Chondrocyte (in vitro differentiated cells): ENCODE data around the gene GLE1. TPM values are rescaled to one million over a fixed set of nuclear protein-coding genes. Genes with fewer than 3 reads are reported as not detected.
"Not testable (repeated sequence)": the region's sequence is repeated elsewhere in the genome, so short reads cannot be mapped to it uniquely, and the experiment has no call there.

Experiments
- DNase-seq: peaks from one replicate; pipeline ENCODE4 v3.0.0; 2021; ENCODE audit warnings: mixed read lengths, low spot score
- H3K27ac Mint-ChIP-seq: one replicate; pipeline ENCODE4 v1.8.0; 2021; ENCODE audit warnings: mild to moderate bottlenecking, moderate library complexity, mixed read lengths; ENCODE audit not compliant: unreplicated experiment
- H3K27me3 Mint-ChIP-seq: 2 replicates; pipeline ENCODE4 v1.8.0; 2021; ENCODE audit warnings: low read depth, mixed read lengths
- H3K36me3 Mint-ChIP-seq: 2 replicates; pipeline ENCODE4 v1.8.0; 2021; ENCODE audit warnings: low read depth, mixed read lengths
- H3K4me1 Mint-ChIP-seq: 2 replicates; pipeline ENCODE4 v1.8.0; 2021; ENCODE audit warnings: low read depth, mild to moderate bottlenecking, mixed read lengths
- H3K4me3 Mint-ChIP-seq: one replicate; pipeline ENCODE4 v1.8.0; 2021; ENCODE audit warnings: mild to moderate bottlenecking, moderate library complexity, mixed read lengths; ENCODE audit not compliant: unreplicated experiment
- H3K9me3 Mint-ChIP-seq: 2 replicates; pipeline ENCODE4 v1.8.0; 2021; ENCODE audit warnings: low read depth, mixed read lengths
- CTCF ChIP-seq: fragments of 200-600 bp; sonication (generic); IDR thresholded peaks from 2 replicates; pipeline ENCODE4 v1.5.0; 2021; ENCODE audit warnings: antibody characterized with exemption, mild to moderate bottlenecking, moderate library complexity
- total RNA-seq: library from RNA; stranded (reverse); gene quantifications from 3 replicates; pipeline ENCODE4 v1.2.1, GENCODE V29; 2021

The GLE1 gene
- total RNA-seq, 1 donor from 2014 or later = 12.3 TPM

- no peaks in the 10 kb centered on the region for H3K9me3 Mint-ChIP-seq
- peaks cover 20% of the 10 kb centered on the region for H3K4me1 Mint-ChIP-seq
- TF ChIP-seq CTCF = no peak
- DNase-seq = peak; percentile 11
- H3K4me3 Mint-ChIP-seq = no peak overlapping the region
- peaks cover 25% of the 10 kb centered on the region for H3K36me3 Mint-ChIP-seq
- no peak overlapping the region for H3K27ac Mint-ChIP-seq
- H3K27me3 Mint-ChIP-seq = no peaks in the 10 kb centered on the region
Observed at GRCh38 chr9:128495296-128495695, 9.2 kb upstream of the GLE1 start.

GRCh38 chr9:128495804-128496417 is 8.6 kb upstream of the GLE1 start:
- no peak overlapping the region for H3K27ac Mint-ChIP-seq
- H3K4me1 Mint-ChIP-seq = peaks cover 26% of the 10 kb centered on the region
- H3K36me3 Mint-ChIP-seq = peaks cover 23% of the 10 kb centered on the region
- DNase-seq = peak; percentile 35
- no peaks in the 10 kb centered on the region for H3K27me3 Mint-ChIP-seq
- H3K4me3 Mint-ChIP-seq = no peak overlapping the region
- H3K9me3 Mint-ChIP-seq = no peaks in the 10 kb centered on the region
- TF ChIP-seq CTCF = no peak

- Mint-ChIP-seq H3K36me3 (peaks cover 22% of the 10 kb centered on the region), H3K27me3 (no peaks in the 10 kb centered on the region), H3K9me3 (no peaks in the 10 kb centered on the region), H3K4me1 (peaks cover 35% of the 10 kb centered on the region), H3K27ac (no peak overlapping the region), H3K4me3 (no peak overlapping the region)
- peak; percentile 47 for DNase-seq
- TF ChIP-seq CTCF = no peak
Observed at GRCh38 chr9:128497824-128498610, 6.5 kb upstream of the GLE1 start.

GRCh38 chr9:128498911-128499310 is 5.6 kb upstream of the GLE1 start:
- H3K4me1 Mint-ChIP-seq = peaks cover 39% of the 10 kb centered on the region
- H3K27ac Mint-ChIP-seq = no peak overlapping the region
- H3K36me3 Mint-ChIP-seq = peaks cover 22% of the 10 kb centered on the region
- no peak for TF ChIP-seq CTCF
- H3K27me3 Mint-ChIP-seq = no peaks in the 10 kb centered on the region
- H3K4me3 Mint-ChIP-seq = no peak overlapping the region
- H3K9me3 Mint-ChIP-seq = no peaks in the 10 kb centered on the region
- peak; percentile 72 for DNase-seq

- peak; percentile 72 for DNase-seq
- peaks cover 31% of the 10 kb centered on the region for H3K4me1 Mint-ChIP-seq
- no peaks in the 10 kb centered on the region for H3K9me3 Mint-ChIP-seq
- no peak for TF ChIP-seq CTCF
- H3K27me3 Mint-ChIP-seq = no peaks in the 10 kb centered on the region
- H3K4me3 Mint-ChIP-seq = no peak overlapping the region
- peak overlapping the region; percentile 80 for H3K27ac Mint-ChIP-seq
- peaks cover 22% of the 10 kb centered on the region for H3K36me3 Mint-ChIP-seq
Observed at GRCh38 chr9:128499920-128500319, 4.6 kb upstream of the GLE1 start.

- peak; percentile 24 for DNase-seq
- not testable (repeated sequence) for H3K9me3 Mint-ChIP-seq, H3K27ac Mint-ChIP-seq, H3K27me3 Mint-ChIP-seq
- Mint-ChIP-seq H3K4me1 (peaks cover 39% of the 10 kb centered on the region), H3K36me3 (peaks cover 13% of the 10 kb centered on the region), H3K4me3 (peak overlapping the region; percentile 98)
Observed at GRCh38 chr9:128503415-128503825, 1.1 kb upstream of the GLE1 start.
